AG09309 (cell line): ENCODE measurements around the gene NHS.

Source experiments
- DNase-seq: peaks from one replicate; pipeline ENCODE4 v3.0.0-alpha.2; 2010; ENCODE audit warnings: low read depth
- H3K4me3 ChIP-seq: 2 replicates; pipeline ENCODE4 v1.5.1; 2011; ENCODE audit warnings: mild to moderate bottlenecking, low read depth, low read length, moderate library complexity; ENCODE audit not compliant: control insufficient read depth
- TF ChIP-seq, protein P1 (sequence below): IDR thresholded peaks from 2 replicates; pipeline ENCODE4 v1.5.1; 2011; ENCODE audit warnings: mild to moderate bottlenecking, low read depth, low read length, inconsistent platforms; ENCODE audit not compliant: insufficient read depth, control insufficient read depth; ENCODE audit errors: missing control alignments

Gene NHS

DNA sequence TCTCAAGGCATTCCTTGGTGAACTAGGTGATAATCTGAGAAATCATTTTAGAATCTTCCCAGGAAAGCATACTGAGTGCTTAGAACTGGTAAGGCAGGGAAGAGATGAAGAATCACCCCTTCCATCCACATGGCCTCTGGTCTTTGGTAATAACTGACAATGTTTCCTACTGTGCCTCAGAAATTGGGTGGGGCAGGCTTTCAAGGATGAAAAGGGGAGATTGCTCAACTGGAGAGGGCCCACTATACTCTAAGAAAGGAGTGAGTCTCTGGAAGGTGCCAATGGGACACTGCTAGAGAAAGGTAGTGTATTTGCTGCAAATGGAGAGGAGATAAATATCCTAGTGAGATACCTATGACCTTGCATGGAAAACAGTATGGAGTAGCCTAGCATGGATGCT is 227.2 kb downstream of the NHS start:
- TF ChIP-seq, protein P1, sequence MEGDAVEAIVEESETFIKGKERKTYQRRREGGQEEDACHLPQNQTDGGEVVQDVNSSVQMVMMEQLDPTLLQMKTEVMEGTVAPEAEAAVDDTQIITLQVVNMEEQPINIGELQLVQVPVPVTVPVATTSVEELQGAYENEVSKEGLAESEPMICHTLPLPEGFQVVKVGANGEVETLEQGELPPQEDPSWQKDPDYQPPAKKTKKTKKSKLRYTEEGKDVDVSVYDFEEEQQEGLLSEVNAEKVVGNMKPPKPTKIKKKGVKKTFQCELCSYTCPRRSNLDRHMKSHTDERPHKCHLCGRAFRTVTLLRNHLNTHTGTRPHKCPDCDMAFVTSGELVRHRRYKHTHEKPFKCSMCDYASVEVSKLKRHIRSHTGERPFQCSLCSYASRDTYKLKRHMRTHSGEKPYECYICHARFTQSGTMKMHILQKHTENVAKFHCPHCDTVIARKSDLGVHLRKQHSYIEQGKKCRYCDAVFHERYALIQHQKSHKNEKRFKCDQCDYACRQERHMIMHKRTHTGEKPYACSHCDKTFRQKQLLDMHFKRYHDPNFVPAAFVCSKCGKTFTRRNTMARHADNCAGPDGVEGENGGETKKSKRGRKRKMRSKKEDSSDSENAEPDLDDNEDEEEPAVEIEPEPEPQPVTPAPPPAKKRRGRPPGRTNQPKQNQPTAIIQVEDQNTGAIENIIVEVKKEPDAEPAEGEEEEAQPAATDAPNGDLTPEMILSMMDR = no peak
- no peak for DNase-seq
- no peak overlapping the region for H3K4me3 ChIP-seq

DNA sequence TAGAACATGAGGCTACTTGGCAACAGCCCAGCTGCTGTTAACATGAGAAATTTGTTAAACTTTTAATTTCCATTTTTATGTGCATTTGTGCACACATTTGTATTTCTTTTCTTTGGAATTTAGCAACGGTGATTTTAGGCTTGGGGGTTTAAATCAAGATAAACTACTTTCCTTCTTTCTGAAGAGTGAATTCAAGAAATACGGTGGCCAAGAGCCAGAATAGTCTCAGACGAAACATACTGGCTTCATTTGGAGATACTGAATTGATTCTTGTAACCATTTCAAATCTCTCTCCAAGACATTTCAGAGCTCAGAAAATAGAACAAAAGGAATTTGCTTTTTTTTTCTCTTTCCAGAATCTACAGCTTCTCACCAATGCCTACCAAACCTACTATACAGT is 228.2 kb downstream of the NHS start:
- DNase-seq = no peak
- TF ChIP-seq, protein P1 = no peak
- no peak overlapping the region for H3K4me3 ChIP-seq

DNA sequence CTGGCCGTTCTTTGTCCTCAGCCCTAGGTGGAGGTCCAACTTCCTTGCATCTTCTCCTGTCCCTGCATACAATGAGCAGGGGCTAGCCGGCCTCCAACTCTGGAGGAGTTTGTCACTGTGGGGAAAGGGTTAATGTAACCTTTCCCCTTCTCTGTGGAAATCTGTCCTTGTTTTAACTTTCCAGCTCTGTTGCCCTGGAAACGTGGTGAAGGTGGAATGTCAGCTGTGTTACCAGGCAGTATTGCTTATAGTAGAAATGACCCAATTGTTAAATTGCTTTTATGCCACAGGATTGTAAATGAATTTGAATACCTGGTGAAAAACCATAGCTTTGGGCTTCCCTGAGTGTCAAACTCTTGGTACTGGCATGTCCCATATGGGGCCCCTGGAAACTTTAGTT is 230.7 kb downstream of the NHS start:
- TF ChIP-seq, protein P1 = no peak
- DNase-seq = no peak
- H3K4me3 ChIP-seq = no peak overlapping the region

DNA sequence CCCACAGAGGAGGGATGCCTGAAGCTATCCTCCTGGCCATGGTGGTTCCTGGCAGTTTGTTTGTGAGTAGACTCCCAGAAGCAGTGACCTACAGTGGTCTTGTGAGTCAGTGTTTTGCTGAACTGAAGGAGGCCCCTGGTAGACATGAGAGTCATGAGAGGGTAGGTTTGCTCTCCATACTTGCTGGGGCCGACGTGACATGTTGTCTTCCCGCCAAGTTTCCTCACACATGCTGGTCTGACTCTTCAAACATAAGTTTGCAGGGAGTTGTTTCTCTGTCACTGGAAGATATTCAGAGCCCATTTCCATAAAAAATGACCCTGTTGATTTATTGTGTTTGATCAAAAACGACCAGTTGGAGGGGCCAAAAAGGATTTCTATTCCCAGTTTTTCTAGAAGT is 231.2 kb downstream of the NHS start:
- DNase-seq = no peak
- no peak overlapping the region for H3K4me3 ChIP-seq
- TF ChIP-seq, protein P1 = no peak

DNA sequence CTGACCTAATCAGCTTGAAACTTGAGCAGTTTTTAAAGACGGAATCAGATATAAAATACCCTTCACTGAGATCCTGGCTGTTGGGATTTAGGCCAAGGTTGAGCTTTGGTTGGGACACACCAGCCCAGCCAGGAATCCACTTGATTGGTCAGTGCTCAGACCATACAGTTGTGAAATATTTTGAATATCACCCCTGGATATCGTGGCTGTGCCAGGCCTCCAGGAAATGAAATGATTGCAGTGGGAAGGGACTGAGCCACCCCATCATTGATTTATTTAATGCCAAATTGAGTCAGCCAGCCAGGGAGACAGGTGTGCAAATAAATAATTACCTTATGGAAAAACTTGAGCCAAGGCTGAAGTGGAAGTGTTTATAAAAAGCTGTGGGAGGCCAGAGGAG is 233.9 kb downstream of the NHS start:
- TF ChIP-seq, protein P1 = no peak
- DNase-seq = no peak
- no peak overlapping the region for H3K4me3 ChIP-seq

DNA sequence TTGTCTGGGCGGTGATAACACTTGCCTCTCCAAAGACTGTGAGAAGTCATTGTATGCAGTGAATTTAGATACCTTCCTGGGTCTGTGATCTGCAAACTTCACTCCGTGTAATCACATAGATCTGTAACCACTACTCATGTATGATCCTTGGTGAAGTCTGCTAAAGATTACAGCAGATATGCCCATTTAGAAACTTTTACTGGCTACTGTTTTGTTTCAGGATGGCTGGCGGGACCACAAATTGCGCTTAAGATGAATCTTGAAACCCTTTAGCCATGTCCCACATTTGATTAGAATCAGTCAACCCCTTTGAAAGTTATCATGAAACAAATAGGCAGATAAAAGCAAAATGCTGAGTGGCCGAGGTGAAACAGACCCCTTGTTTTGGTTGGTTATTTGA is 235.8 kb downstream of the NHS start:
- TF ChIP-seq, protein P1 = no peak
- no peak for DNase-seq
- no peak overlapping the region for H3K4me3 ChIP-seq

DNA sequence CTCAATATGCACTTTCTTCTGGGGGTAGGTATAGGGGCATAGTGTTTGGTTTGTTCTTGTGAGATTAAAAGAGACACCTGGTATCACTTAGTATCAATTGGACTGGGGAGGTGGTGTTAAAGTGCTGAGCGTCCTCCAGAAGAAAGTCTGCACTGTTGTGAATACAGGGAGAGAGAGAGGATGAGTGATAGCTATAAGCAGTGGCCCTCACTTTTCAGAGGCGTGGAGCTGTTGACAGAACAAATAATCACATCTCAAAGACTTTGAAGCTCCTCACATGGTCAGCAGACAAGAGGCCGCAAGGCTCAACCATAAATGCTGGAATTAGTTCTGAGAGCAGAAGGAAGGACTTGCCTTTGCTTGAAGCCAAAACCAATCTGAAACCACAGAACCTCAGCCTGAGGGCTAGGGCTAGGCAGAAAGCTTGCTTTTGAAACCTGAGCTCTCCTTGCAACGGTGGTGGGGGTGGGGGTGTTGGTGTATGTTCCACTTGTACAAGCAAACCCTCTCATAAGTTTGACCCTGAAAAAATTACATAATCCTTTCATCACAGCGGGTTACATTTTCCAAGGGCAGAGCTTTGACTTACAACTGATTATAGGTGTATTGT is 239.1 kb downstream of the NHS start:
- no peak overlapping the region for H3K4me3 ChIP-seq
- TF ChIP-seq, protein P1 = no peak
- peak; percentile 21 for DNase-seq
